ENCODE data around the gene ST6GALNAC2. TPM values are rescaled to one million over a fixed set of nuclear protein-coding genes. Genes with fewer than 3 reads are reported as not detected.
"Not testable (repeated sequence)": the region's sequence is repeated elsewhere in the genome, so short reads cannot be mapped to it uniquely, and the experiment has no call there.

ST6GALNAC2 gene
- polyA plus RNA-seq, 3 donors from 2014 or later: 0.24 TPM; not detected in 2

GRCh38 chr17:76570877-76571471 lies 14.7 kb downstream of the ST6GALNAC2 start:
- Mint-ChIP-seq H3K9me3 (no peaks in the 10 kb centered on the region), H3K4me1 (peaks cover 12 to 19% of the 10 kb centered on the region in 2 donors), H3K27ac (no peak overlapping the region), H3K4me3 (no peak overlapping the region), H3K36me3 (peaks cover 0 to 2% (median under 1%) of the 10 kb centered on the region in 3 donors), H3K27me3 (ENCODE audit: low read depth in 3 of 3) (peaks cover 2 to 4% (median 2%) of the 10 kb centered on the region in 3 donors)
- DNase-seq: no peak

- DNase-seq: no peak
- Mint-ChIP-seq H3K27ac (no peak overlapping the region), H3K4me1 (peaks cover 13 to 19% of the 10 kb centered on the region in 2 donors), H3K27me3 (ENCODE audit: low read depth in 3 of 3) (peaks cover 2 to 4% (median 2%) of the 10 kb centered on the region in 3 donors), H3K4me3 (no peak overlapping the region), H3K36me3 (peaks cover 1 to 7% (median 6%) of the 10 kb centered on the region in 3 donors), H3K9me3 (no peaks in the 10 kb centered on the region)
Observed at GRCh38 chr17:76570457-76570856, 15.2 kb downstream of the ST6GALNAC2 start.

- peaks cover 13 to 19% of the 10 kb centered on the region in 2 donors for H3K4me1 Mint-ChIP-seq
- DNase-seq: no peak
- peaks cover 2 to 4% (median 2%) of the 10 kb centered on the region in 3 donors for H3K27me3 Mint-ChIP-seq (ENCODE audit: low read depth in 3 of 3)
- H3K27ac Mint-ChIP-seq: no peak overlapping the region
- H3K9me3 Mint-ChIP-seq: no peaks in the 10 kb centered on the region
- peaks cover 5 to 13% (median 9%) of the 10 kb centered on the region in 3 donors for H3K36me3 Mint-ChIP-seq
- no peak overlapping the region for H3K4me3 Mint-ChIP-seq
Observed at GRCh38 chr17:76569607-76570279, 15.9 kb downstream of the ST6GALNAC2 start.

DNA sequence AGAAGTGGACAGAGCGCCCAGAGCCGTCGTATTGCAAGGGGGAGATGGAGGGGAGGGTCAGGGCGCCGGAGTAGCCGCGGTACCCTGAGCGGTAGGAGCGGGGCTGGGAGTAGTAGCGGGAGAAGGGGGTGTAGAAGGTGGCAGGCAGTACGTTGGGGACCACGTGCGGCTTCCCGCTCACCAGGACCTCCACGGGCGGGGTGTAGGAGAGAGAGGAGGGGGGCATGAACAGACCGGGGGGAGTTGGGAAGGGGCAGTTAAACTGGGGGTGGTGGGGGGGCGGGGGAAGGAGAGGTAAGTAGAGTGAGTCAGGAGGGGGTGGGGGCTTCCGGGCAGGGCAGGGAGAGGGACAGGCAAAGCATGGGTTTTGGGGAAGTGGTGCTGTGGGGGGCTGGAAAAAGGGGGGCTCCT lies 16.8 kb downstream of the ST6GALNAC2 start:
- peaks cover 5 to 18% (median 9%) of the 10 kb centered on the region in 3 donors for H3K36me3 Mint-ChIP-seq
- peaks cover 0 to 4% (median 2%) of the 10 kb centered on the region in 3 donors for H3K27me3 Mint-ChIP-seq (ENCODE audit: low read depth in 3 of 3)
- no peak for DNase-seq
- no peak overlapping the region for H3K27ac Mint-ChIP-seq
- no peaks in the 10 kb centered on the region for H3K9me3 Mint-ChIP-seq
- H3K4me3 Mint-ChIP-seq: no peak overlapping the region
- peaks cover 13 to 19% of the 10 kb centered on the region in 2 donors for H3K4me1 Mint-ChIP-seq

- Mint-ChIP-seq H3K4me1 (peaks cover 14 to 19% of the 10 kb centered on the region in 2 donors), H3K27me3 (ENCODE audit: low read depth in 3 of 3) (peaks cover 0 to 4% (median 2%) of the 10 kb centered on the region in 3 donors), H3K9me3 (no peaks in the 10 kb centered on the region), H3K27ac (peak overlapping the region in 4 of 6 donors; percentile 34 to 77 (median 54)), H3K4me3 (no peak overlapping the region), H3K36me3 (peaks cover 8 to 20% (median 12%) of the 10 kb centered on the region in 3 donors)
- no peak for DNase-seq
Observed at GRCh38 chr17:76567634-76568432, 17.8 kb downstream of the ST6GALNAC2 start.

- peak overlapping the region in 2 of 6 donors; percentile 34 to 46 for H3K27ac Mint-ChIP-seq
- DNase-seq: no peak
- peak overlapping the region in 1 of 5 donors; percentile 21 for H3K4me3 Mint-ChIP-seq
- no peaks in the 10 kb centered on the region for H3K9me3 Mint-ChIP-seq
- H3K36me3 Mint-ChIP-seq: peaks cover 8 to 23% (median 14%) of the 10 kb centered on the region in 3 donors
- H3K4me1 Mint-ChIP-seq: peaks cover 15 to 19% of the 10 kb centered on the region in 2 donors
- peaks cover 0 to 4% (median 0%) of the 10 kb centered on the region in 3 donors for H3K27me3 Mint-ChIP-seq (ENCODE audit: low read depth in 3 of 3)
Observed at GRCh38 chr17:76566988-76567431, 18.6 kb downstream of the ST6GALNAC2 start.

DNA sequence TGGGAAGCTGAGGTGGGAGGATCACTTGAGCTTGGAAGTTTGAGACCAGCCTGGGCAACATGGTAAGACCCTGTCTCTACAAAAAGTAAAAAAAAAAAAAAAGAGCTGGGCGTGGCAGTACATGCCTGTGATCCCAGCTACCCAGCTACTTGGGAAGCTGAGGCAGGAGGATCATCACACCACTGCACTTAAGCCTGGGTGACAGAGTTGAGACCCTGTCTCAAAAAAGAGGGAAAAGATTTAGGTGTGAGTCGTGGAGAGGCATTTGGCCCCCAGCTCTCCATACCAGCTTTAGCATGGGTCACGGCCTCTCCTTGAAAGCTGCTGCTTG lies 19.1 kb downstream of the ST6GALNAC2 start:
- no peak overlapping the region for H3K27ac Mint-ChIP-seq
- H3K36me3 Mint-ChIP-seq: peaks cover 13 to 27% (median 17%) of the 10 kb centered on the region in 3 donors
- H3K4me3 Mint-ChIP-seq: no peak overlapping the region

GRCh38 chr17:76565728-76566612 lies 19.7 kb downstream of the ST6GALNAC2 start:
- Mint-ChIP-seq H3K9me3 (no peaks in the 10 kb centered on the region), H3K4me1 (peaks cover 18 to 24% of the 10 kb centered on the region in 2 donors), H3K36me3 (peaks cover 14 to 28% (median 18%) of the 10 kb centered on the region in 3 donors), H3K27me3 (ENCODE audit: low read depth in 3 of 3) (peaks cover 0 to 4% (median 0%) of the 10 kb centered on the region in 3 donors), H3K4me3 (no peak overlapping the region), H3K27ac (peak overlapping the region in 2 of 6 donors; percentile 31 to 57)
- no peak for DNase-seq

More for the DNA sequence above, 19.1 kb downstream of the ST6GALNAC2 start:
- DNase-seq: no peak
- H3K9me3 Mint-ChIP-seq: no peaks in the 10 kb centered on the region
- H3K27me3 Mint-ChIP-seq (ENCODE audit: low read depth in 3 of 3): peaks cover 0 to 4% (median 0%) of the 10 kb centered on the region in 3 donors
- peaks cover 17 to 22% of the 10 kb centered on the region in 2 donors for H3K4me1 Mint-ChIP-seq

DNA sequence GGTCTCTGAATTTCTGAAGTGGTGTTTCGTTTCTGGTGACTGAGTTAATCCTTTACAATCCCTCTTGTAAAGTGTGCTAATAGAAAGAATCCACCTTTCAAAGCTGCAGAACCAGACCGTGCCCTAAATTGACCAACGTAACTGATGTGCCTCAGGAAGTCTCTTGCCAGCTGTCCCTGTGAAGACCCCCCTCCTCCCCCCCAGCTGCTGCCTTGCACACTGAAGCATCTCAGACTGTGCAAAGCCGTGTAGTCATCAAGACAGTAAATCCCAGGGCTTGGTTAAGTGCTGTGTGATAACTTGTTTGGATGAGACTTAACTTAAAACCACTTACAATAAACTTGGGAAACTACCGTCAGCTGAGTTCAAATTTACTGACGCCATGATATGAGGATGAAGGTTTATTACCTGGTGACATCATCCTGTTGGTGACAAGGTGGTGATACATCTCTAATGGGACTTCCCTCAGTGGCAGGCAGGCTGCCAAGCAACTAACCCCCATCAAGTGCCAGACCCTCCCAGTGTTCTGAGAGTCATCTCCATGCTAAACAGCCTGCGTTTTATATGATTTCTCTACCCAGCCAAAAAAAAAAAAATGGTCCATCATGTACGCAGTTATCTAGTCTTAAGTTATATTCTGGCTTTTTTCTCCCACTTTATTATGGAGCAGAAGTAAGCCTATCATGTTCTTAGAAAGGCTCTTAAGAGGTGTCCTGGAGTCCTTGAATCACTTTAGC lies 20.5 kb downstream of the ST6GALNAC2 start:
- not testable (repeated sequence) for DNase-seq; H3K27me3 Mint-ChIP-seq (ENCODE audit: low read depth in 3 of 3); H3K4me3 Mint-ChIP-seq; H3K9me3 Mint-ChIP-seq
- H3K27ac Mint-ChIP-seq: peak overlapping the region in 2 of 6 donors; percentile 12 to 31
- peaks cover 18 to 25% of the 10 kb centered on the region in 2 donors for H3K4me1 Mint-ChIP-seq
- peaks cover 14 to 28% (median 18%) of the 10 kb centered on the region in 3 donors for H3K36me3 Mint-ChIP-seq

DNA sequence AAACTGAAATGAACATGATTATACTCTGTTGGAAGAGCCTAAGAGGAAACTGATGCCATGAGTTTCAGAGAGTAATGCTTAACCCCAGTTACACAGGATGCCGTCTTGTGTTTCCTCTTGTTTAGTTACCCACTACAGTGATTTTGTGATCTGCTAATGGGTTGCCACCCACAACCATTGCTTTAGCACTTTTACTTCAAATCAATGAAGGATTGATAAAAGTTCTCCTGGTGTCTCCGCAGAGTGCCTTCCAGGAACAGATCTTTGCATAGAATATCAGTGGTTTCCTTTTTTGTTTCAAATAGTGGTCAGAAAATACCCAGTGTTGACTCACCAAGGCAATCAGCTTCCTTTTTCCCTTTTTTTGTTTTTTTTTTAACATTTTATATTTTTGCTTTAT lies 22.3 kb downstream of the ST6GALNAC2 start:
- Mint-ChIP-seq H3K4me1 (peaks cover 28 to 39% of the 10 kb centered on the region in 2 donors), H3K27ac (peak overlapping the region in 2 of 6 donors; percentile 65 to 85), H3K36me3 (peaks cover 14 to 28% (median 18%) of the 10 kb centered on the region in 3 donors)
- H3K9me3 Mint-ChIP-seq; H3K27me3 Mint-ChIP-seq (ENCODE audit: low read depth in 3 of 3); DNase-seq; H3K4me3 Mint-ChIP-seq: not testable (repeated sequence)

DNA sequence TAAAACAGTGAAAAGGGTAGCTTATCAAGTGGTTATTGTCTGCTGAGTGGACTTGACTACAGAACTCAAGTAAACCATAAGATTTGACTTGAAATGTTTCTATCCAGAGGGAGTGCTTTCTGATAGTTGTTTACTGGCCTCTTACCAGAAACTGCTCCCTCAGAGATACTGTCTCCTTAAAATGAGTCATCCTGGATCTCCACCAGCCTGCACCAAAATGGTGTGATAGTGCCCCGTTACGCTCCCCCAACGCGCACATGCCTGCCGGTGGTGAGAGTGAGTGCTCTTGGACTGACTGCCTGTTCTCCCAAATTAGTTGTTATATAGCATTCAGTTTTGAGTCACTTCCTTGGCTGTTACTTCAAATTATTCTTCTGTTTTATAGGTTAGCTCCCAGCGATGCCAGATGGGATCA lies 22.9 kb downstream of the ST6GALNAC2 start:
- H3K36me3 Mint-ChIP-seq: peaks cover 14 to 28% (median 18%) of the 10 kb centered on the region in 3 donors
- H3K27ac Mint-ChIP-seq: peak overlapping the region in 2 of 6 donors; percentile 65 to 89
- H3K4me1 Mint-ChIP-seq: peaks cover 29 to 39% of the 10 kb centered on the region in 2 donors
- no peaks in the 10 kb centered on the region for H3K9me3 Mint-ChIP-seq
- H3K27me3 Mint-ChIP-seq (ENCODE audit: low read depth in 3 of 3): peaks cover 0 to 4% (median 3%) of the 10 kb centered on the region in 3 donors
- H3K4me3 Mint-ChIP-seq: peak overlapping the region in 1 of 5 donors; percentile 44
- no peak for DNase-seq

GRCh38 chr17:76561799-76562268 lies 23.8 kb downstream of the ST6GALNAC2 start:
- H3K4me1 Mint-ChIP-seq: peaks cover 31 to 39% of the 10 kb centered on the region in 2 donors
- peak overlapping the region in 1 of 5 donors; percentile 70 for H3K4me3 Mint-ChIP-seq
- H3K9me3 Mint-ChIP-seq: no peaks in the 10 kb centered on the region
- peaks cover 14 to 28% (median 18%) of the 10 kb centered on the region in 3 donors for H3K36me3 Mint-ChIP-seq
- peaks cover 4 to 12% (median 10%) of the 10 kb centered on the region in 3 donors for H3K27me3 Mint-ChIP-seq (ENCODE audit: low read depth in 3 of 3)
- no peak for DNase-seq
- H3K27ac Mint-ChIP-seq: peak overlapping the region in 2 of 6 donors; percentile 53 to 92

Data from immature natural killer cell (primary cell).